ENCODE results near the gene POC1B.

- TF ChIP-seq, protein P1, sequence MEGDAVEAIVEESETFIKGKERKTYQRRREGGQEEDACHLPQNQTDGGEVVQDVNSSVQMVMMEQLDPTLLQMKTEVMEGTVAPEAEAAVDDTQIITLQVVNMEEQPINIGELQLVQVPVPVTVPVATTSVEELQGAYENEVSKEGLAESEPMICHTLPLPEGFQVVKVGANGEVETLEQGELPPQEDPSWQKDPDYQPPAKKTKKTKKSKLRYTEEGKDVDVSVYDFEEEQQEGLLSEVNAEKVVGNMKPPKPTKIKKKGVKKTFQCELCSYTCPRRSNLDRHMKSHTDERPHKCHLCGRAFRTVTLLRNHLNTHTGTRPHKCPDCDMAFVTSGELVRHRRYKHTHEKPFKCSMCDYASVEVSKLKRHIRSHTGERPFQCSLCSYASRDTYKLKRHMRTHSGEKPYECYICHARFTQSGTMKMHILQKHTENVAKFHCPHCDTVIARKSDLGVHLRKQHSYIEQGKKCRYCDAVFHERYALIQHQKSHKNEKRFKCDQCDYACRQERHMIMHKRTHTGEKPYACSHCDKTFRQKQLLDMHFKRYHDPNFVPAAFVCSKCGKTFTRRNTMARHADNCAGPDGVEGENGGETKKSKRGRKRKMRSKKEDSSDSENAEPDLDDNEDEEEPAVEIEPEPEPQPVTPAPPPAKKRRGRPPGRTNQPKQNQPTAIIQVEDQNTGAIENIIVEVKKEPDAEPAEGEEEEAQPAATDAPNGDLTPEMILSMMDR (IDR thresholded peaks at IDR 0.05): no peak
- TF ChIP-seq POLR2A (IDR thresholded peaks at IDR 0.05): no peak
These were observed 51.2 kb downstream of the POC1B start for GRCh38 chr12:89474615-89475014.
